ENCODE results near the gene IL1A. TPM values are rescaled to one million over a fixed set of nuclear protein-coding genes. Genes with fewer than 3 reads are reported as not detected.

IL1A gene
- total and polyA plus RNA-seq, 2 donors from 2014 or later = 0.13 TPM; not detected in 1

DNA sequence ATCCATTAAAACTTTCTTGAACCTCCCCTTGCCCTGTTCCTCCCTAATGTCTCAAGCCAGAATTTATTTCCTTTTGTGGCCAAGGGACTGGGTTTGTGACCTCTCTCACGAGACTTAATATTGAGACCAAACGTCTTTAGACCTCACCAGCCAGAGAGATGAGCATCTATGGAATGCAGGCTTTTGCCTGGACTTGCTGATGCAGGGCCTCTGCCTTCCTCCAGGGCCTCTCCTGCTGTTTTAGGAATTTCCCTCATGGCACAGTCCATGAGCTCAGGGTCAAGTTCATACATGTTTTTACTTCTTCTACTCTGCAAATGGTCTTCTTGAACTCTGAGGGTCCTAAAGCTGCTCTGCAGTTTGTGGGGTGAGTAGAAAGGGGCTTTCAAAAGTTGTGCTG lies 30.0 kb upstream of the IL1A start:
- DNase-seq (no peak), FAIRE-seq (no peak)
- Histone ChIP-seq H3K9me3 (ENCODE audit: control insufficient read depth in 2 of 3, insufficient read depth in 1 of 3, low read length in 3 of 3) (no peaks in the 10 kb centered on the region), H3K36me3 (ENCODE audit: control insufficient read depth in 2 of 3, insufficient read depth in 3 of 3, low read length in 3 of 3) (no peaks in the 10 kb centered on the region), H3K4me3 (ENCODE audit: low read length in 3 of 3) (no peak overlapping the region), H3K27me3 (ENCODE audit: control insufficient read depth, insufficient read depth, low read length) (no peaks in the 10 kb centered on the region), H3K9ac (ENCODE audit: low read length in 3 of 3) (no peak overlapping the region), H3K4me1 (ENCODE audit: control insufficient read depth in 2 of 3, insufficient read depth in 2 of 3, low read depth in 1 of 3, low read length in 3 of 3) (peaks cover 0 to 31% (median 15%) of the 10 kb centered on the region in 3 donors), H3K27ac (ENCODE audit: low read depth in 2 of 2, low read length in 2 of 2) (no peak overlapping the region)
- TF ChIP-seq, protein P1, sequence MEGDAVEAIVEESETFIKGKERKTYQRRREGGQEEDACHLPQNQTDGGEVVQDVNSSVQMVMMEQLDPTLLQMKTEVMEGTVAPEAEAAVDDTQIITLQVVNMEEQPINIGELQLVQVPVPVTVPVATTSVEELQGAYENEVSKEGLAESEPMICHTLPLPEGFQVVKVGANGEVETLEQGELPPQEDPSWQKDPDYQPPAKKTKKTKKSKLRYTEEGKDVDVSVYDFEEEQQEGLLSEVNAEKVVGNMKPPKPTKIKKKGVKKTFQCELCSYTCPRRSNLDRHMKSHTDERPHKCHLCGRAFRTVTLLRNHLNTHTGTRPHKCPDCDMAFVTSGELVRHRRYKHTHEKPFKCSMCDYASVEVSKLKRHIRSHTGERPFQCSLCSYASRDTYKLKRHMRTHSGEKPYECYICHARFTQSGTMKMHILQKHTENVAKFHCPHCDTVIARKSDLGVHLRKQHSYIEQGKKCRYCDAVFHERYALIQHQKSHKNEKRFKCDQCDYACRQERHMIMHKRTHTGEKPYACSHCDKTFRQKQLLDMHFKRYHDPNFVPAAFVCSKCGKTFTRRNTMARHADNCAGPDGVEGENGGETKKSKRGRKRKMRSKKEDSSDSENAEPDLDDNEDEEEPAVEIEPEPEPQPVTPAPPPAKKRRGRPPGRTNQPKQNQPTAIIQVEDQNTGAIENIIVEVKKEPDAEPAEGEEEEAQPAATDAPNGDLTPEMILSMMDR (IDR thresholded peaks at IDR 0.05; ENCODE audit: borderline replicate concordance, extremely low read depth, insufficient read depth) = no peak
- intact Hi-C loops (cut with DNase I) = no loop called here

GRCh38 chr2:112813280-112813966 lies 29.1 kb upstream of the IL1A start:
- FAIRE-seq (no peak), DNase-seq (no peak)
- H3K9me3 ChIP-seq (ENCODE audit: control insufficient read depth in 2 of 3, insufficient read depth in 1 of 3, low read length in 3 of 3) = no peaks in the 10 kb centered on the region
- no peak overlapping the region for H3K27ac ChIP-seq (ENCODE audit: low read depth in 2 of 2, low read length in 2 of 2)
- intact Hi-C loops (cut with DNase I) = no loop called here
- no peaks in the 10 kb centered on the region for H3K36me3 ChIP-seq (ENCODE audit: control insufficient read depth in 2 of 3, insufficient read depth in 3 of 3, low read length in 3 of 3)
- TF ChIP-seq, protein P1 (IDR thresholded peaks at IDR 0.05; ENCODE audit: borderline replicate concordance, extremely low read depth, insufficient read depth) = no peak
- H3K4me1 ChIP-seq (ENCODE audit: control insufficient read depth in 2 of 3, insufficient read depth in 2 of 3, low read depth in 1 of 3, low read length in 3 of 3) = peaks cover 0 to 26% (median 15%) of the 10 kb centered on the region in 3 donors
- H3K27me3 ChIP-seq (ENCODE audit: control insufficient read depth, insufficient read depth, low read length) = no peaks in the 10 kb centered on the region
- H3K4me3 ChIP-seq (ENCODE audit: low read length in 3 of 3) = no peak overlapping the region
- no peak overlapping the region for H3K9ac ChIP-seq (ENCODE audit: low read length in 3 of 3)

DNA sequence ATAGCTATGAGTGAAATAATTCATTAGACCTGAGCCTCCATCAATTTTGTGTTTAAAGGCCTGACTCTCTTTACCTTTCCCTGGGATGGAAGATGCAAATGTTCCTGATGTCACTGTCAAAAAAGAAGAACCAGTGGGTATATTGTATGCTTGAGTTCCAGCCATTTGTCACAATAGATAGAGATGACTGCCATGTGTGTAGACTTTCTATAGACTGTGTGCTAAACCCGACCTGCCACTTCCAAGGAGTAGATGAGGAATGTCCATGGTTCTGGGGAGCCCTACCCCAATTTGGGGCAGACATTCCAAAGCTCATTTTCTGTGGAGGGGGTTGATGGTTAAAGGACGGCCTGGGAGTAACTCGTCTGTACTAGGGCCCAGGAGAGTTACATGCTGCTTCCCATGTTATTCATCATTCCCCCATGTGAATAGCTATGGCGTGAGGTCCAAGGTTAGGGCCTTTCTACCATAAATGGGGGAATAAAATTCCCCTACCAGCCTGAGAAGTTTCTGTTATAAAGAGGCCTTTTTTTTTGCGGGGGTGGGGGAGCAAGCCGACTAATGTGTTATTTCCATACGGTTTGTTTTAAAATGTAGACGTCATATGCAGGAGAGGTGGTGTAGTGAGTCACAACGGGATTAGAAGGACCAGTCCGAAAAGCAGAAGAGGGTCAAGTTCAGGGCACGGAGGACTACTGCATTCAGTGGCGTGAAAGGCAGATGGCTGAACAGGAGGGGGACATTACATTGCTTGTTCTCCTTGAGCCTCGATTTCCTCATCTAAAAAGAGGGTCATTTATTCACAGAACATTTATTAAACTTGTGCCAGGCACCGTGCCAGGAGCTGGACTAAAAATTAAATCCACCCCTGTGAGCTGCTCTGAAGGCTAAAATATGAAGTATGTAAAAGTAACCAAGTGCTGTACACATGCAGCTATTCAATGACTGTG lies 28.3 kb upstream of the IL1A start:
- Histone ChIP-seq H3K27ac (ENCODE audit: low read depth in 2 of 2, low read length in 2 of 2) (no peak overlapping the region), H3K9ac (ENCODE audit: low read length in 3 of 3) (no peak overlapping the region), H3K36me3 (ENCODE audit: control insufficient read depth in 2 of 3, insufficient read depth in 3 of 3, low read length in 3 of 3) (no peaks in the 10 kb centered on the region), H3K4me1 (ENCODE audit: control insufficient read depth in 2 of 3, insufficient read depth in 2 of 3, low read depth in 1 of 3, low read length in 3 of 3) (peaks cover 0 to 21% (median 15%) of the 10 kb centered on the region in 3 donors), H3K27me3 (ENCODE audit: control insufficient read depth, insufficient read depth, low read length) (no peaks in the 10 kb centered on the region), H3K9me3 (ENCODE audit: control insufficient read depth in 2 of 3, insufficient read depth in 1 of 3, low read length in 3 of 3) (no peaks in the 10 kb centered on the region), H3K4me3 (ENCODE audit: low read length in 3 of 3) (no peak overlapping the region)
- DNase-seq = no peak
- no peak for FAIRE-seq
- TF ChIP-seq, protein P1 (IDR thresholded peaks at IDR 0.05; ENCODE audit: borderline replicate concordance, extremely low read depth, insufficient read depth) = no peak
- intact Hi-C loops (cut with DNase I) = no loop called here

All from kidney (tissue), 14 donors.